GM21529 (cell line): Measurements from ENCODE around the gene MOB3C.
A peak's percentile ranks its signal among the peaks of the same experiment; 100 is the strongest.

Experiments
- ATAC-seq: cut with Tn5 transposase; IDR thresholded peaks from one replicate; pipeline ENCODE4 v1.9.1; 2021; ENCODE audit not compliant: unreplicated experiment

The MOB3C gene

DNA sequence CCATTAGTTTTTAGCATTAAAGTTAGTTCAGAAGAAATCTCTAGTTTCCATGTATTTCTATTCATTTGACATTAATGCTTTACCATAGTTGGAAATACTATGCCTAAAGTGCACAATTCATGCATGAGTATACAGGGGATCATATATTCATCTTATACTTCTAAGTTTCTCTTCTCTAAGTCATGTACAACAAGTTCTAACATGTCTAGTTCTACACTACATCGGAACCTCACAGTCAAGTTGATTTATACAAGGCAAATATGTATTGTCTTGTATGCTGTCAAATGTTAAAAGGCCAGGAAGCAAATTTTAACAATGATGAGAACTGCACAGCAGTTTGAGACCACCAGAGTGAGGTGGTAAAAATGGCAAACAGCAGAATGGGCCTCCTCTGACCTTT lies 22.9 kb upstream of the MOB3C start:
- ATAC-seq, result no peak

DNA sequence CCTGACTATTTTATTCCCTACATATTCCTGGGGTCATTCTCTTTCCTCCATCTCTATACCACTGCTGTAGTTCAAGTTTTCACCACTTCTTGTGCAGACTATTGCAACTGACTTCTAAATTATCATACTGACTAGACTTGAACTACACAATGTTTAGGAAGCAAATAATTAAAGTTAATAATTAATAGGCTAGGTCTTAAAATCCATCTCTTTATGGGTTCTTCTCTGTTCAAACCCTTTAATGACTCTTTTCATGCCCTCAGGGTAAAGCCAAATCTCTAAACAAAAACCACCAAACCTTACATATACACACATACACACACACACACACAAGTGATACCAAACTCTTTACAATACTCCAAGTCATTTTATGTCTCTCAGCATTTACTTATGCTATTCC lies 22.3 kb upstream of the MOB3C start:
- no peak for ATAC-seq

DNA sequence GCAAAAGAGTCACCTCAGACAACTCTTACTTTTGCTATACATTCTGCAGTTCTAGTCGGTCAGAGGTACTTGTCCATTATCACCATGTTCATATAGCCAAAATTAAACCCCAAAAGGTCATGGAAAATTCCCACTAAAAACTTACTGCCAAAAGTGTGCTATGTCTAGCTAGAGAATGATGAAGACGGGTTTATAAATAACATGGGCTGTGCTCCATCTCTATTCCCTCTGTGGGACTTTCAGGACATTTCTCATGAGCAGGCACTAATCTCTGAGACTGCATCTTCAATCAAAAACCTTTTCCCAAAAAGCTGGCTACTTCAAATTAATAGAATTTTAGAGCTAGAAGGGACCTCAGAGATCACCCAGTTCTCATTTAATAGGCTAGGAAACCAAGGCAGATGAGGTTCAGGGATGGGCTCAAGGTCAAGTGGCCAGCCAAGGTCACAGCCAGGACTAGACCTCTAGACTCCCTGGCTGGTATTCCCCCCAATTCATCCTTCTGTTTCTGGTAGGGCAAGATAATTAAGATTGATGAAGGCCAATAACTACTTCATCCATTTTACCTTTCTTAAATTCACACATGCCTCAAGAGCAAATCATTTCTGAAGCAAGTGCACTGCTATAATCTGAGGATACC lies 21.0 kb upstream of the MOB3C start:
- no peak for ATAC-seq

DNA sequence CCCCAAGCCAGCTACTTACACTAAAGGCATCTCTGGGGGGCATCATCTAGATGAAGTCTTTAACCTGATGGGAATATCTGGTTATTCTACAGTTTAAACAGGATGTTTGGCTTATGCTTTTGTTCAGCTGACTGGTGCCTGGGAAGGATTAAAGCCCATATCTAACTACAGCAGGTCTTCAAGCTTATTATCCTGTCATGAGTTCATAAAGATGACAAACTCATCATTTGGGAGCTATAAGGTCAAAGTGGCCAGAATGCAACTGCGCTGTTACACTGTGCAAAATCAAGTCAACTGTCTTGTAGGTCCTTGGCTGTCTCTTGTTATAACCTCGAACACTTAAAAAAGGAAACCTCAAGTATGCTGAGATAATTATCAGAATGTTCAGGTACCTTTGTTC lies 18.6 kb upstream of the MOB3C start:
- no peak for ATAC-seq

DNA sequence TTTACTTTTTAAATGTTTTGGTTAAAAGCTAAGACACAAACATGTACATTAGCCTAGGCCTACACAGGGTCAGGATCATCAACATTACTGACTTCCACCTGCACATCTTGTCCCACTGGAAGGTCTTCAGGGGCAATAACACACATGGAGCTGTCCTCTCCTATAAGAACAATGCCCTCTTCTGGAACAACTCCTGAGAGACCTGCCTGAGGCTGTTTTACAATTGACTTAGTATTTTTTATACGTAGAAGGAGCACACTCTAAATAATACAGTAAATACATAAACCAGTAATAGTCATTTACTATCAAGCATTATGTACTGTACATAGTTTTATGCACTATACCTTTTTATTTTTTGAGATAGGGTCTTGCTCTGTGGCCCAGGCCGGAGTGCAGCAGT lies 14.1 kb upstream of the MOB3C start:
- ATAC-seq, result no peak

DNA sequence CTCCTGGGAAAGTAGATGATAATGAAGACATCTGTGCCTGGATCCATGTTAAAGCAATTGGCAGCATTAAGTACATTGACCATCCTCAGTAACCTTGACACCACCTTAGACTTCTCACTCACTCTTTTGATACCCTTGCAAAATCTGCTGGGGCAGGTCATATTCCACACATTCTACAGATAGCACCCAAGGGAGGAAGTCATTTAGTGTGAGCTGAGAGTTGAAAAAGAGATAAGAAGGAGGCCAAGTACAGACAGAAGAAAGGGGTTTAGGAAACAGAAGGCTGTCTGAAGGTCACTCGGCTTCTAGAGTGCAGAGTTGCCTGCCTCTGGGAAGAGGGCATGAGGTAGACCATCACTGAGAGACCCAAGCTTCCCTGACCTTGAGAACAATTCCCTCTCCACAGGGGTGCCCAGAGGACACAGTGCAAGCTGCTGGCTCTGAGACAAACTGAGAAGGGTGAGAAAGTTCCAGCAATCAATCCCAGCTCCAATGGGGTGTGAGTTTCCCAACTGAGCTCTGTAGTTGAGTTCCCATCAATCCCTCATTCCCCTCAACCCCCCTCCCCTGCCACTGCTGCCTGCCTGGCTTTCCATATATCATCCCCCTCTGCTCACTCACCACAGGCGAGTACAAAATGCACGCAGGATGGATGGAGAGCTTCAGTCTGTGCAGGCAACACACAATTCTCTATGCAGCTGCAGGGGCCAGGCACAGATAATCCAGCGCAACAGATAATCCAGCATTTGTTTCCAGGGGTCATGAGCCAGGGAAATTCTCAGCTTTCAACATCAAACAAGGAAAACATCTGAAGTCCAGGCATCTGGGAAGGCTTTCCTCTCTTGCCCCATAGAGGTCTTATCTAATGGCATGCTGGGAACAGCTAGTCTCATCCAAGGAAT lies 7.4 kb upstream of the MOB3C start:
- no peak for ATAC-seq

DNA sequence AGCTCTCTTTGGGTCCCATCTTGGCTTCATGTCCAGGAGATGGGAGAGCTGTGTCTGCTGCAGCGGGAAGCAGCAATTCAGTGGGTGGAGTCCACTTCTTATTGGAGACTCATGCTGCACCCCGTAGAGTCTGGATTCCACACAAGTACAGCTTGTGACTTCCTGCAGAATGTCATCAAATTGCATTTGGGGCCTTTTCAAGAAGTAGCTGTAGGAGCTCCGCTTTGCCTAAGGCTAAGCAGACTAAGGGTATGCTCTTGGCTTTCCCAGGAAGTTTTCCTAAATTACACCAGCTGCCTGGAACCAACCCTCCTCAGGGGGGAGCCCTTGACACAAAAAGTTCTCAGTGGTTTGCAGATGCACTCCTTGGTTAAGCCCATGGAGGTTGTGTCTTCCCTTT lies 5.7 kb upstream of the MOB3C start:
- no peak for ATAC-seq

DNA sequence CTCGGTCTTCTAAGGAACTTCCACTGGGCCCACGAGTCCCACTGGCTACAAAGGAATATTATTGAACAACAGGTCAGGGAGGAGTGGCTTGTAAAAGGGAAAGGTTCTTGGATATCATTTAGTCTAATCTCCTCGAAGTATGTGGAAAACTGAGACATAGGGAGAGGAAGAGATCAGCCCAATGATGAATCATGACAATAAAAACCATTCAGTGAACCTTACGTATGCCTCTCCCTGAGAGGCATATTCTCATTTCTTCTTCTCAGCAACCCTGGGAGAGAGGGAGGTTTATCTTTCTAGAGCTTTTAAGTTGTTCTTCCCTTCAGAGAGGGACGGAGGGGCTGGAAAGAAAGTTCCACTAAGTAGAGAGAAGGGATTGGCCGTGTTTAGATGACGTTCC lies 5.3 kb upstream of the MOB3C start:
- ATAC-seq, result no peak

DNA sequence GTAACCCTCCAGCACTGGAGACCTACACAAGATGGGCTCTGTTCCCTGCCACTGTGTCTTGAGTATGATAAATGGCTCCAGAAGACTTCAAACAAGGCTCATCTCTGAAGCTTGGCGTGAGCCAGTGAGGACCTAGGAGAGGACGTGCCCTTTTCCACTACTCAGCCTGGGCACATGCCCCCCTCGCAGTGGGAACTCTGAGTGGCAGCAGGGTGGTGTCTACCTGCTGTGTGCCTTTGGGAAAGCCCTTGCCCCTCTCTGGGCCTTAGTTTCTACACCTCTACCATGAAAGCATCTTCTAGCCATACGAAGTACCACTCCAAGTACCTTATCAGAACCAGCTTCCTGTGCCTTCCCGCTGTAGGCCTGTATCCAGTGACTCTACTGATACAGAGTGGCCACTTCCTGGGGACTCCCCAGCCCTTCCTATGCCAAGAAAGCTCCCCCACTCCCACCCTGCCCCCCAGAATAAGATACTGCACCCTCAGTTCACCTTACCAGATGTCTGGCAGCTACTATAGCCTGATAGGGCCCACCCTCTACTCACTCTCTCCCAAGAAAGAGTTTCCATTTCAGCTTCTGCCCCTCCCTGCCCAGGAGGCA lies 3.1 kb upstream of the MOB3C start:
- ATAC-seq, result no peak

DNA sequence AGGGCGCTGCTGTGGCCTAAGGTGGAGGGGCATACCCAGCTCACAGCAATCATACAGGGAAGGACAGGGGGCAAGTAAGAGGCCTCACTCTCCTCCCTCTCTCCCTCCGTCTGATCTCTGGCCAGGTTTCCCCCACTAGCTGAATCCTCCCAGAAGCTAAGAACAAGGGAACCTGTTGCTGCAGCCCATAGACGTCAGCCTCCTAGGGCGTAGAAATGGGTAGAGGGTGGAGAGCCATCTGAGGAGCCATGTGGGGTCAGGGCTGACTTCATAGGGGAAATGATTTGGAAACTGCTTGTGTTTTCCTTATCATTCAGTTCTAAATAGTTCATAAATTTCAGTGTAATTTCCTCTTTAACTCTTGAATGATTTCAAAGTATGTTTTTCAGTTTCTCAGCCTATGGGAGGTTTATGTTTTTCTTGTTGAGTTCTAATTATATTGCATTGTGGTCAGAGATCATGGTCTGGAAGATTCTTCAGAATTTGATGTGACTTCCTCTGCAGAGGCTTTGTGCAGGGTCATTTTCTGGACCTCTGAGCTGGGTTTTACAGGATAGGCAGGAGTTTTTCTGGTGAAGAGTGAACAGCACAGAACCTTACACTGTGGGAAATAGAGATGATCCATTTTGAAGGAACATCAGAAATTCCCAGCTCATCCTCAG lies 2.3 kb upstream of the MOB3C start:
- no peak for ATAC-seq

DNA sequence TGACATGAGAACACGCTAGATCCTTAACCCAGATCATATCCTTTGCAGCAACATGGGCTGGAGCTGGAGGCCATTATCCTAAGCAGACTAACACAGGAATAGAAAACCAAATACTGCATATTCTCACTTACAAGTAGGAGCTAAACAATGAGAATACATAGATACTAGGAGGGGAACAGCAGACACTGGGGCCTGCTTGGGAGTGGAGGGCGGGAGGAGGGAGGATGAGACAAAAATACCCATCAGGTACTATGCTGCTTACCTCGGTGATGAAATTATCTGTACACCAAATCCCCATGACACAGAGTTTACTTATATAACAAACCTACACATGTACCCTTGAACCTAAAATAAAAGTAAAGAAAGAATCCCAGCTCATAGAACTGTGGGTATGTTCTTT lies 1.2 kb upstream of the MOB3C start:
- ATAC-seq, result no peak

DNA sequence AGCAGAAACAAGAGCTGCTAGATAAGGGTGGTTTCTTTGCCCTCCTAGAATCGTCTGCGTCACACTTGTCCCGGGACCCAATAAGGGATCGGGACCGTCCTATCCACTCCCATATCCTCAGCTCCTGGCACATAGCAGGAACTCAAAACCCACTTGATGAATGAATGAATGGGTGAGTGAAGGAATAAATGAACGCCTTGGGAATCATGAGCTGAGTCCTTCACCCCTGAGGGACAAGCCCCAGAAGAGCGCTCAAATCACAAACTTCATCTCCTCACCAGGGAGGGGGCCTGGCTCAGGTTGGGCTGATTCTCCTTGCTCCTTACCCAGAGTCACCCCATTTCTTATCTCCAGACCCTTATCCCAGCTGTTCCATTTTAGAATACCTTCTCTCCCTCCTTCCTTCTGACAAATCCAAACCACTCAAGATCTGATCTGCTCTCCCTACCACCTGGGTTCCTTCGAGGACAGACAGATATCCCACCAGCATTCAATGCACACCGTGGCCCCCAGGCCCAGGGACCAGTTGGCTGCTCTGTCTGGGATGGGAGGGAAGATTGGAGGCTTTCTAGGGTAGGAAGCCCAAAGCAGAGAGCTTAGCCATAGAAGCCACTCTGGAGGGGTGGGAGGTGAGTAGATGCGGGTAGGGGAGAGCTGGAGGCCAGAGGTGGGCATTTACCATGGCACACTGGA lies 643 bp upstream of the MOB3C start:
- ATAC-seq, result no peak

DNA sequence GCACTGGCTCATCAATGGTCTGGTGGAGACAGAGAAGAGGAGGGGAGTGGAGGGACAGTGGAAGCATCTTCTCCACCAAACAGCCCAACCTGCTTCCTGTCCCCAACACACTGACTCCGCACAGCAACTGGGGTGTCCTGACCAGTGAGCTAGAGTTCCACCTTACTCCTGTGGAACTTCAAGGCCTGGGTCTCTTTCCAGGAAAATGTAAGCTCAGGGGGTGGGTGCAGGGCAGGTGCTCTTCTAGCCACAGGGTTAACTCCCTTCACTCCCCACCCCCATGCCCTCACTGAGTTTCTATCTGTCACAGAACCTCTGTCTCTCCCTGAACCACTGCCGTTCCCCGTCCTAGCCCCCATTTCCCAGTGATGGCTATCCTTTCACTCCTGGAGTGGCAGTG lies 876 bp downstream of the MOB3C start:
- no peak for ATAC-seq

DNA sequence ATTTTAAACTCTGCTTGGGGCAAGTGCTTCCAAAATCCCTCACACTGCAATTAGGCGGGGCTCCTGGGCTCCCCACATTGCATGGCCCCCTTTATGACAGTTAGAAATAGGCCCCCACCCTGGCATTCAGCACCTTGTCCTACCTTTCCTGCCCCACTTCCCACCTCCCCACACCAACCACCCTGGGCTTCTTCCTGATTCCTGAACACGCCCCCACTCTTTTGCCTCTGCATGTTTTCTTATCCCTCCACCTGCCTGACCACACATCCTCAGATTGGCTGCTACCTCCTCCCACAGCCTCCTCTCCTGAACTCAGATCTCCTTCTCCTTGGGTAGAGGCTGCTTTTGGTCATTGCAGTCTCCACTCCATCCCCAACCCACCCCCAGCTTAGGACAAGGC lies 1.5 kb downstream of the MOB3C start:
- no peak for ATAC-seq

DNA sequence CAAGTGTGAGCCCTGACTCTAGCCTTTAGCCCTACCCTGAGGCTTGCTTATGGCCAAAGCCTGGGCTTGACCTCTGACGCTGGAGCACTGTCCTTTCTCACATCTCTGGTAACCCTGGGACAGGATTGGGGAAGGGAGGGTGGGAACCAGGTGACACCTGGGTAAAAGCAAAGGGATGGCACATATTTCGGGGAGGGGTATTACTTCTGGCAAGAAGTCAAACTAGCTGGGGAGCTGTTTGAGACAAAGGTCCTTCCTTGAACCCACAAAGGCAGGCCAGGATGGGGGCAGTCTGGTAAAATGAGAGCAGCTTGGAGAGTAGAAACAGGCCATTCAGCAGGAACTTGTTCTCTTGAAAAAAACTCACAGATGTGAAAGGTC lies 2.0 kb downstream of the MOB3C start:
- ATAC-seq, result no peak

DNA sequence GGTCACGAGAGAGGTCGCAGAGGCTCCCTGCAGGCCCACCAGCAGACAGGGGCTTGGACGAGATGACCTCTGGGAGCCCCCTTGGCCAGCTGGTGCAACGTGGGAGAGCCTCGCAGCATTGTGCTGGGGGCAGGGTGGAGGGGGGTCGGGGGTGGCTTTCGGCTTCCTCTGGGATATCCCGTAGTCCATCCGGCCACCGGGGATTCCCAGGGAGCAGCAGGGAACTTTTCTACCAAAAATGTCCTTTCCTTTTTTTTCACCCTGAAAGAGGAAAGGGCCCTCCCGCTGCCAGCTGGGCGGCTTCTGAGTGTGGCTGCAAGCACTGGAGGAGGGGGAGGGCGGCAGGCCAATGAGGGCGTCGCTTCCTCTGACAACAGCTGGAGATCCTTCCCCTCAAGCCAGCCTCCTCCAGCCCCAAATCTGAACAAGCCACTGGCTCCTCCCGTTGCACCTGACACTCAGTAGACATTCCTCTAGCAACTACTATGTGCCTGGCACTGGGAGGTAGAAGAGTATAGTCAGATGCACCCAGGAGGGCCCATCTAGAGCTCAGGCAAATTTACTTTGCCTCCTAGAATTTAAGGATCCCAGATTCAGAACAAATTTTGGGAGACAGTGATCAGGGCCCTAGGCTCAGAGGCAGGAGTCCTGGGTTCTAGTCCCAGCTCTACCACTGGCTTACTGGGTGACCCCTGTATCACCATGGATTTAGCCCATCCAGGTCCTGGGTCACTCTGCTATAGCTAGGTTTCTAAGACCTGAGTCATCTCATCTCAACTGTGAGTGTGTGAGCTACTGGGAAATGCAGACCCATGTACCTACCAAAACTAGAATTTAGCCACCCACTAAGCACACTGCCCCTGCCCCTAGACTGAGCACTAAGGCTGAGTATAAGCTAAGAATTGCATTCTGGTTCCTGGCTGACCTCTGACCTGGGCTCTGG lies 2.7 kb downstream of the MOB3C start:
- ATAC-seq, result peak; percentile 41

DNA sequence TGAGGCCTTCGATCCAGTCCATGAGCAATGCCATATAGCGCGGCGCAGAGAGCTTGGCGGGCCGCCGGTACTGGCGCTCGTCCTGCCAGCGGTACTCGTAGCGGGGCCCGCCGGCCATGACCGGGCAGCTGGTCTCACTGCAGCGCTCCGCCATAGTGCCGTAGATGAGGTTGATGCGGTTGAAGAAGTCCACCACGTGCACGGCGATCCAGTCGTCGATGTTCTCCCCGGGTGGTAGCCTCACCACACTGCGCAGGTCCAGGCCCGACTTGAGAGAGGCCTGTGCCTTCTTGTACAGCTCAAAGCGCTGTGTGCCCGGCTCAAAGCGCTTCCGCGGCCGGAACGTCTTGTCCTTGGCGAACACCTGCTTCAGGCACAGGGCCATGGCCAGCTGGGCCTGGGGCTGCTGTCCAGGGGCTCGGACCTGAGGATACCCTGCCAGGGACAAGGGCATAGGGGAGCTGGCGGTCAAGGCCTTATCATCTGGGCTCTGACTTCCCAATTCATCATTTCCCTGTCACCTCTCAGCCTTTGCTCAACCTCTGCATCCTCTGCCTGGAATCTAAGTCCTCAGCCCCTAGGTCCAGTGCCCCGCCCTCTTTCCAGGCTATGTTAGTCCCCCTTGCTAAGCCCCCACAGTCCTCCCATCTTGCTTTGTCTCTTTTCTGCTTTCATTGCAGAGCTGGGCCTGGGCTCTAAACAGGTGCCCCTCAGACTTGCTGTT lies 3.5 kb downstream of the MOB3C start:
- no peak for ATAC-seq

DNA sequence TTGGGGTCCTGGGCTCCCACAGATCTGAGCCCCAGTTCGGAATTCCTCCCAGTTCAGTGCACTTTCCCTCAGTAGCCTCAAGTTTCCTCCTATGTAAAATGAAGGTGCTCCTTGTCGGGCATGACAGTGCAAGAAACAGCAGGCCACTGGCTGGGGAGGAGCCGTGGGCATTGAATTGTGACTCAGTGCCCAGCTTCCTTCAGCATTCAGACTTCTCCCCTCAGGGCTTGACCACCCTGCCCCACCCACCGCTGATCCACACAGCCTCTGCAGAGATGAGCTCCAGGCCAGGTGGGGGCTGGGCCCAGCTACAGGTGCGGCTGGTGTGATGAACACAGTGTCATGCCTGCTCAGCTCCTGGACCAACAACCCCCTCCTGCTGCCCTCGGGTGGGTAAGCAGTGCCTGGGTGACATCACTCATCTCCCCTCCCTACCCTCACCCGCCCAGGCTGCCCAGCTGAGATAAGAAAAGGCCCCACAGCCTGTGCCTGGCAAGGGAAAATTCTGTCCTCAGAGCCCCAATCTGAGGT lies 4.9 kb downstream of the MOB3C start:
- no peak for ATAC-seq
